K562 (cell line): ENCODE results near the gene LETM1. TPM values are rescaled to one million over a fixed set of nuclear protein-coding genes. Genes with fewer than 3 reads are reported as not detected.

Experiments
- BCOR ChIP-seq: fragments of 450-650 bp; IDR thresholded peaks from 2 replicates; pipeline ENCODE4 v1.6.1; 2016
- HLTF ChIP-seq: fragments of 450-650 bp; IDR thresholded peaks from 2 replicates; pipeline ENCODE4 v1.6.1; 2016
- KDM1A ChIP-seq, 2 experiments: fragments of 450-650 bp; IDR thresholded peaks; 2 replicates each; pipeline ENCODE4 v1.6.1; 2016; ENCODE audit warnings: mild to moderate bottlenecking in 2 of 2
- KLF13 ChIP-seq: fragments of 450-650 bp; IDR thresholded peaks from 2 replicates; pipeline ENCODE4 v1.6.1; 2016; ENCODE audit warnings: missing genetic modification characterization, low read depth, mild to moderate bottlenecking, missing compliant biosample characterization, moderate library complexity, borderline replicate concordance
- KLF16 ChIP-seq: IDR thresholded peaks from 2 replicates; pipeline ENCODE4 v1.6.1; 2016; ENCODE audit warnings: antibody characterized with exemption
- MBD2 ChIP-seq: sonication (generic); IDR thresholded peaks from 2 replicates; pipeline ENCODE4 v1.6.1; 2016; ENCODE audit warnings: low read depth, borderline replicate concordance
- MTF1 ChIP-seq: fragments of 250-450 bp; sonication (Bioruptor Pico); IDR thresholded peaks from 2 replicates; pipeline ENCODE4 v1.9.0; 2021; ENCODE audit warnings: moderate library complexity, mild to moderate bottlenecking, inconsistent platforms, borderline replicate concordance
- NCOA1 ChIP-seq: fragments of 450-650 bp; IDR thresholded peaks from 2 replicates; pipeline ENCODE4 v1.6.1; 2016; ENCODE audit warnings: low read depth
- NCOR1 ChIP-seq: fragments of 450-650 bp; IDR thresholded peaks from 2 replicates; pipeline ENCODE4 v1.6.1; 2016; ENCODE audit warnings: mild to moderate bottlenecking, moderate library complexity
- NR4A1 ChIP-seq, 2 experiments: fragments of 250-450 bp in 1 of 2; fragments of 450-650 bp in 1 of 2; sonication (Bioruptor Pico) in 1 of 2; IDR thresholded peaks; 2 replicates each; pipeline versions ENCODE4 v1.4.0 to v1.6.1; 2016 to 2020; ENCODE audit warnings: mild to moderate bottlenecking in 2 of 2, missing compliant biosample characterization in 1 of 2, missing genetic modification characterization in 1 of 2, moderate library complexity in 1 of 2
- PTBP1 ChIP-seq: fragments of 200-400 bp; formaldehyde crosslinking; IDR thresholded peaks from 2 replicates; pipeline ENCODE4 v1.6.1; 2017; ENCODE audit warnings: low read depth, low read length
- PTTG1 ChIP-seq: fragments of 450-650 bp; IDR thresholded peaks from 2 replicates; pipeline ENCODE4 v1.6.1; 2016; ENCODE audit warnings: low read depth, mild to moderate bottlenecking, missing genetic modification characterization, missing compliant biosample characterization
- RBM25 ChIP-seq: fragments of 200-400 bp; formaldehyde crosslinking; IDR thresholded peaks from 2 replicates; pipeline ENCODE4 v1.6.1; 2018; ENCODE audit warnings: low read length, low read depth, moderate library complexity; ENCODE audit not compliant: severe bottlenecking
- TOE1 ChIP-seq, 2 experiments: fragments of 450-650 bp in 1 of 2; sonication (generic) in 1 of 2; formaldehyde crosslinking in 1 of 2; IDR thresholded peaks; 2 replicates each; pipeline versions ENCODE4 v1.7.1 to v1.8.0; 2016 to 2022; ENCODE audit warnings: borderline replicate concordance in 2 of 2, mild to moderate bottlenecking in 2 of 2, antibody characterized with exemption in 1 of 2, inconsistent platforms in 1 of 2, low read depth in 1 of 2, missing genetic modification reagents in 1 of 2, moderate library complexity in 1 of 2
- XRCC5 ChIP-seq: fragments of 200-400 bp; formaldehyde crosslinking; IDR thresholded peaks from 2 replicates; pipeline ENCODE4 v1.6.1; 2017; ENCODE audit warnings: low read depth, mild to moderate bottlenecking, low read length
- ZNF311 ChIP-seq: fragments of 250-450 bp; sonication (Bioruptor Pico); IDR thresholded peaks from 2 replicates; pipeline ENCODE4 v1.4.0; 2020; ENCODE audit warnings: mild to moderate bottlenecking, moderate library complexity
- polyA plus RNA-seq, 8 experiments: library from polyadenylated mRNA; depleted of rRNA in 4 of 8; stranded (reverse) in 5 of 8; unstranded in 3 of 8; fragments of >200 nt; fragmentation: Nextera tagmentation in 2 of 8; fragmentation: Illumina TruSeq in 1 of 8; extraction: Ambion mirVana in 2 of 8; extraction: Trizol in 1 of 8; gene quantifications; 2 replicates each; pipeline versions ENCODE4 v1.2.1 to v1.2.3, GENCODE V29; 2011 to 2014; ENCODE audit warnings: inconsistent platforms in 1 of 8, missing spikeins in 1 of 8
- total RNA-seq, 7 experiments: library from RNA; depleted of rRNA in 6 of 7; stranded (reverse); fragments of >200 nt in 6 of 7; fragmentation: Illumina TruSeq in 2 of 7; extraction: Trizol in 2 of 7; gene quantifications; 2 replicates each; pipeline versions ENCODE4 v1.2.1 to v1.2.3, GENCODE V29; 2011 to 2021; ENCODE audit warnings: low replicate concordance in 1 of 7
- TF ChIP-seq, protein P1 (sequence below): fragments of 450-650 bp; formaldehyde crosslinking; conservative IDR thresholded peaks from 2 replicates; pipeline ENCODE4 v1.4.0; 2022; ENCODE audit warnings: mild to moderate bottlenecking, missing genetic modification characterization
- TF ChIP-seq, protein P2 (sequence below): fragments of 450-650 bp; formaldehyde crosslinking; IDR thresholded peaks from 2 replicates; pipeline ENCODE4 v1.4.0; 2020; ENCODE audit warnings: mild to moderate bottlenecking, mixed read lengths
- TF ChIP-seq, protein P3 (sequence below): fragments of 450-650 bp; IDR thresholded peaks from 2 replicates; pipeline ENCODE4 v1.6.1; 2016; ENCODE audit warnings: borderline replicate concordance
- TF ChIP-seq, protein P4 (sequence below): fragments of 450-650 bp; formaldehyde crosslinking; IDR thresholded peaks from 2 replicates; pipeline ENCODE4 v1.4.0; 2020; ENCODE audit warnings: mild to moderate bottlenecking, moderate library complexity

Gene LETM1
- total and polyA plus RNA-seq, 9 of the 15 experiments (the other 6 are each of a cell fraction or from before 2014, with no cell fraction given): 3.9 to 109 (median 35.0) TPM

DNA sequence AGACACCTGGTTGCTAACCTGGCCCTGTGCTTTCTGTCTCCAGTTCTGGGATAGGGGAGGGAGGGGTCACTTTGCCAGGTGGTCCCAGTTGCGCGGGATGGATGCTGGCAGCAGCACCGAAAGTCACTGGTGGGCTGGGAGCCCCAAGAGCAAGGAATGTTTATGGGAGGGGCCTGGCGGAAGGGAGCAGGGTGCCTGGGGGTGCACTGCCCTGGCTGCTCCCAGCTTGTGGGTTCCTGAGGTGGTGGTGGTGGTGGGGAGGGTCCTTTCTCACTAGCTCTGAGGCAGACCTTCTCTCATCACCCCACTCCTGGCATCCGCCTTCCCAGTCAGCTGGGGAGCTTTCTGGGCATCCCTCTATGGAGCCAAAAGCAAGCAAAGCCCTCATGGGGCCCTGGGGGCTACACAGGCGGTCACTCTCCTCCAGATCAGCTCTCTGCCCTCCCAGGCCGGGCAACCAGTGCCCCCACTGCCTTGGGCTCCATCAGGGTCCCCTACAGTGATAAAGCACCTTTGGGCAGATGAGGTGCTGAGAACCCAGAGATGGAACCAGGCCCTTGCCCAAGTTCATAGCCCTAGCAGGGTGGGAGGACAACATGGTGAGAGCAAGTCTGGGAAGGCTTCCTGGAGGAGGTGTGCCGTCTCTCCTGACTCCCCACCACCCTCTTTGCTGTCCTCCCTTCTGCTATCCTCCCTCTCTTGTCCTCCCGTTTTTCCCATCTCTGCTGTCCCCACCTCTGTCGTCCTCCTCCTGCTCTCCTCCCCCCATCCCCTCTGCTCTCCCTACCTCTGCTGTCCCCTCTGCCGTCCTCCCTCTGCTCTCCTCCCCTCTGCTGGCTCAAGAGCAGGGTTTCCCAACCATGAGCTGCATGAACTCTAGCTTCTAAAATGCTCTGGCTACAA is 46.9 kb downstream of the LETM1 start (continued):
- TF ChIP-seq, protein P1, sequence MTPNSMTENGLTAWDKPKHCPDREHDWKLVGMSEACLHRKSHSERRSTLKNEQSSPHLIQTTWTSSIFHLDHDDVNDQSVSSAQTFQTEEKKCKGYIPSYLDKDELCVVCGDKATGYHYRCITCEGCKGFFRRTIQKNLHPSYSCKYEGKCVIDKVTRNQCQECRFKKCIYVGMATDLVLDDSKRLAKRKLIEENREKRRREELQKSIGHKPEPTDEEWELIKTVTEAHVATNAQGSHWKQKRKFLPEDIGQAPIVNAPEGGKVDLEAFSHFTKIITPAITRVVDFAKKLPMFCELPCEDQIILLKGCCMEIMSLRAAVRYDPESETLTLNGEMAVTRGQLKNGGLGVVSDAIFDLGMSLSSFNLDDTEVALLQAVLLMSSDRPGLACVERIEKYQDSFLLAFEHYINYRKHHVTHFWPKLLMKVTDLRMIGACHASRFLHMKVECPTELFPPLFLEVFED (CRISPR knock-in tag): peak; percentile 79; the same call in 1 of the 2 replicates
- TF ChIP-seq NCOR1: no peak
- no peak for TF ChIP-seq PTTG1 (tag)
- TF ChIP-seq KLF13 (tag): no peak
- peak; percentile 96 for TF ChIP-seq RBM25
- no peak for TF ChIP-seq XRCC5
- no peak for TF ChIP-seq NCOA1
- TF ChIP-seq, protein P2, sequence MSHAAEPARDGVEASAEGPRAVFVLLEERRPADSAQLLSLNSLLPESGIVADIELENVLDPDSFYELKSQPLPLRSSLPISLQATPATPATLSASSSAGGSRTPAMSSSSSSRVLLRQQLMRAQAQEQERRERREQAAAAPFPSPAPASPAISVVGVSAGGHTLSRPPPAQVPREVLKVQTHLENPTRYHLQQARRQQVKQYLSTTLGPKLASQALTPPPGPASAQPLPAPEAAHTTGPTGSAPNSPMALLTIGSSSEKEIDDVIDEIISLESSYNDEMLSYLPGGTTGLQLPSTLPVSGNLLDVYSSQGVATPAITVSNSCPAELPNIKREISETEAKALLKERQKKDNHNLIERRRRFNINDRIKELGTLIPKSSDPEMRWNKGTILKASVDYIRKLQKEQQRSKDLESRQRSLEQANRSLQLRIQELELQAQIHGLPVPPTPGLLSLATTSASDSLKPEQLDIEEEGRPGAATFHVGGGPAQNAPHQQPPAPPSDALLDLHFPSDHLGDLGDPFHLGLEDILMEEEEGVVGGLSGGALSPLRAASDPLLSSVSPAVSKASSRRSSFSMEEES (CRISPR knock-in tag): no peak
- TF ChIP-seq PTBP1: no peak
- TF ChIP-seq, protein P3, sequence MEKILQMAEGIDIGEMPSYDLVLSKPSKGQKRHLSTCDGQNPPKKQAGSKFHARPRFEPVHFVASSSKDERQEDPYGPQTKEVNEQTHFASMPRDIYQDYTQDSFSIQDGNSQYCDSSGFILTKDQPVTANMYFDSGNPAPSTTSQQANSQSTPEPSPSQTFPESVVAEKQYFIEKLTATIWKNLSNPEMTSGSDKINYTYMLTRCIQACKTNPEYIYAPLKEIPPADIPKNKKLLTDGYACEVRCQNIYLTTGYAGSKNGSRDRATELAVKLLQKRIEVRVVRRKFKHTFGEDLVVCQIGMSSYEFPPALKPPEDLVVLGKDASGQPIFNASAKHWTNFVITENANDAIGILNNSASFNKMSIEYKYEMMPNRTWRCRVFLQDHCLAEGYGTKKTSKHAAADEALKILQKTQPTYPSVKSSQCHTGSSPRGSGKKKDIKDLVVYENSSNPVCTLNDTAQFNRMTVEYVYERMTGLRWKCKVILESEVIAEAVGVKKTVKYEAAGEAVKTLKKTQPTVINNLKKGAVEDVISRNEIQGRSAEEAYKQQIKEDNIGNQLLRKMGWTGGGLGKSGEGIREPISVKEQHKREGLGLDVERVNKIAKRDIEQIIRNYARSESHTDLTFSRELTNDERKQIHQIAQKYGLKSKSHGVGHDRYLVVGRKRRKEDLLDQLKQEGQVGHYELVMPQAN: 0 out of 2 replicates have a peak, but pooled peaks have one; percentile 41
- TF ChIP-seq NR4A1 (CRISPR knock-in tag; IDR thresholded peaks at IDR 0.05): no peak
- no peak for TF ChIP-seq NR4A1 (tag; IDR thresholded peaks at IDR 0.05)
- TF ChIP-seq TOE1 (IDR thresholded peaks at IDR 0.05; ENCODE audit: borderline replicate concordance): 0 out of 2 replicates have a peak, but pooled peaks have one; percentile 14
- no peak for TF ChIP-seq TOE1 (CRISPR knock-in tag; IDR thresholded peaks at IDR 0.05; ENCODE audit: borderline replicate concordance, low read depth)
- TF ChIP-seq, protein P4, sequence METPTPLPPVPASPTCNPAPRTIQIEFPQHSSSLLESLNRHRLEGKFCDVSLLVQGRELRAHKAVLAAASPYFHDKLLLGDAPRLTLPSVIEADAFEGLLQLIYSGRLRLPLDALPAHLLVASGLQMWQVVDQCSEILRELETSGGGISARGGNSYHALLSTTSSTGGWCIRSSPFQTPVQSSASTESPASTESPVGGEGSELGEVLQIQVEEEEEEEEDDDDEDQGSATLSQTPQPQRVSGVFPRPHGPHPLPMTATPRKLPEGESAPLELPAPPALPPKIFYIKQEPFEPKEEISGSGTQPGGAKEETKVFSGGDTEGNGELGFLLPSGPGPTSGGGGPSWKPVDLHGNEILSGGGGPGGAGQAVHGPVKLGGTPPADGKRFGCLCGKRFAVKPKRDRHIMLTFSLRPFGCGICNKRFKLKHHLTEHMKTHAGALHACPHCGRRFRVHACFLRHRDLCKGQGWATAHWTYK: no peak
- TF ChIP-seq MBD2: no peak
- TF ChIP-seq ZNF311 (CRISPR knock-in tag): no peak
- 0 out of 2 replicates have a peak, but pooled peaks have one; percentile 45 for TF ChIP-seq HLTF
- no peak for TF ChIP-seq KLF16
- no peak for TF ChIP-seq MTF1 (CRISPR knock-in tag)
- TF ChIP-seq KDM1A (IDR thresholded peaks at IDR 0.05): peak; percentile 41 to 60; a peak in 3 of 4 replicates
- peak; percentile 95 for TF ChIP-seq BCOR
